Right hindlimb (tissue), 1 donor: ENCODE measurements around the gene SKIC8.

Experiments
- DNase-seq: peaks from one replicate; pipeline ENCODE4 v3.0.0-alpha.2; 2018

The SKIC8 gene

GRCh38 chr15:78321786-78322185 lies 22.4 kb upstream of the SKIC8 start:
- no peak for DNase-seq

DNA sequence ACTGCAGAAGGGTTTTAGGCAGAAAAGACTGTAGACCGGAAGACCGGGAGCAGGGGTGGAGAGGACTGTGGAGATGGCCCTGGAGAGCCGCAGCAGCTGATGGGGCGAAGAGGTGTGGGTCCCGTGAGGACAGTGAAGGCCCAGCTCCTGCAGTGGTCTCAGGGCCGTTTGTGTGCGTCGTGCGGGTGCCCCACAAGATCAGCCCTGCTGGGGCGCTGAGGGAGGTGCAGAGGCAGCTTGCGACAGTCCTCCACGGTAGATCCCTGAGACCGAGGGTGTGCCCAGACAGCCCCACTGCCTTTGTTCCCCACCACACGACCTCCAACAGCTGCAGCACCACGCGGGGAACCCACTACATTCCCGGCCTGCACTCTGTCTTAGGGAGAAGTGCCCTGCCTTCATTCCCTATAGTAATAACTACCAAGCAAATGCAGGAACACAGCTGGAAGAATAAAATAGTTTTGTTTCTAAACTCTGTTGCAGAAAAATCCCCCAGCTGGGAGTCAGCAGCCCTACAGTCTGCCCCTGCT lies 21.7 kb upstream of the SKIC8 start:
- no peak for DNase-seq

DNA sequence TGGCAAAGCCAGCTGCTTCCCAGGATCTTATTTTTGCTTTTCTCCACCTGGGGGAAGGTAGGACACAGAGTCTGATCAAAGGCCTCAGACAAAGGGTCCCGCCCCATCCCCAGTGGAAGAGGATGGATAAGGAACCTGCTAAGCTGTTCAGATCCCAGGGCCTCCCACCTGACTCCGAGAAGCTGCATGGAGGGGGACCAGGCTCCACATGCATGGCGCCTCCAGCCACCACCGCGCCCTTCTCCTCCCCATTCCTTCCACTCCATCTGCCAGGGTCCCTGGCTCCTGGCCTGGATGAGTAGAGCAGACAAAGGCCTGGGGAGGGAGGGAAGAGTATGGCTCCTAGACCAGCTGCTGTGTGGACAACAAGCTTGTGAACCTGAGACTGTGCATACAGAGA lies 20.8 kb upstream of the SKIC8 start:
- DNase-seq: no peak

DNA sequence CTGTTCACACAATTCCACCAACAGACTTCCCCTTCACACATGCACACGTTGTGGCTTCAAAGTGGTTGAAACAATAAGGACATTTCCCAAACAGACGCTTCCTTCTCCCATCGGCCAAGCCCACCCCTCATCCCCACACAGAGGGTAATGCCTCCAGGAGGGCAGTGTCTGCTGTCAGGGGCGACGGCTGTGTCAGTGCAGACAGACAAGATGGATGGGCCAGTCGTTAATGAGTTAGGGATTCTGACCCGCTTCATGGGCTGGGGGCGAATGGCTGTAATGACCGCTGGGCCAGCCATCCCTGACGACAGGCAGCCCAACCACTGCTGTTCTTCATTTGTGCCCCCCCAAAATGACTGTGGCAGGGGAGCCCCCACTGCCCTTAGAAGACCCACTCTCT lies 20.2 kb upstream of the SKIC8 start:
- no peak for DNase-seq

DNA sequence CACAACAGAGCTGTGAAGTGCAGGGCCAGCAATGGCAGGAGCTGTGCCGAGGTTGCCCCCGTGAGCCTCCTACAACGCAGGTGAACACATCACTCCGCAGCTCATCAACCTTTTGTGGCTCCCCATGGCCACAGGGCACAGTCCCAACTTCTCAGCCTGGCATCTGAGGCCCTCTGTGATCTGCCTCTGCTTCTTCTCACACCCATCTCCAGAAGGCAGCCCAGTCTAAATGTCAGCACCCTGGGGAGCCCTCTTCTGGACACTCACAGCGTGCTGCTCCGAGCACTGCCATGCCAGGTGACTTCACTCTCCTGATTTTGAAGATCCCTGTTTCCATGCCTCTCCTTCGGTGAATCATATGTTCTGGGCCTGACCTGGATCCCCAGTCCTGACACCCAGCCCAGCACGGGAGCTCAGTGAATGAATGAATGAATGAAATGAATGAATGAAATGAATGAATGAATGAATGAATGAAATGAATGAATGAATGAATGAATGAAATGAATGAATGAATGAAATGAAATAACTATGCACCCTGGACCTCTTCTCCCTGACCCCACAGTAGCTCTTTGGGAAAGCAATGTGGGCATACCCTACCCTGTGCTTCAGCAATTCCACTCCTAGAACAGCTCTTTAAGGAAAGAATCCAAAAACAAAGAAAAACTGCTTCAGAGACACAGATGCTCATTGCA lies 17.9 kb upstream of the SKIC8 start:
- no peak for DNase-seq

- DNase-seq: no peak
Observed at GRCh38 chr15:78316283-78317083, 17.1 kb upstream of the SKIC8 start.

- no peak for DNase-seq
Observed at GRCh38 chr15:78315686-78316282, 16.4 kb upstream of the SKIC8 start.

GRCh38 chr15:78314181-78314581 lies 14.8 kb upstream of the SKIC8 start:
- DNase-seq: no peak

- DNase-seq: no peak
Observed at GRCh38 chr15:78313383-78313782, 14.0 kb upstream of the SKIC8 start.

GRCh38 chr15:78312957-78313356 lies 13.5 kb upstream of the SKIC8 start:
- no peak for DNase-seq

DNA sequence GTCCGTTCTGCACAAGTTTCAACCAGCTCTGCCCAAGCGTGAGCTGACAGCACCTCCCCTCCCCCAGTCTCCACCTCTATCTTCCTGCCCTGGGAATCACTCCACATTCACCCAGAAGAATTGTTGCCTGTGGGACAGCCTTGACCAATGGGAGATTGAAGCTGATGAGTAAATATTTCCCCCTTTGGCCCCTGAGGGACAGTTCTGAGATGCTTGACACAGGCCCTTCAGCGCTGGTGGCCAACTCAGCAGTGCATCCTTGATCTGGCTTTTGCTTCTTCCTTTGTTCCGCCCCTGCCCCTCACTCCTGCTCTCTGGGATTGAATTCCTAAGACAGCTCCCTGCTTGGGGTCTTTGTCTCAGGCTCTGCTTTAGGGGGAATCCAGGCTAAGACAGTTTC lies 13.1 kb upstream of the SKIC8 start:
- no peak for DNase-seq

GRCh38 chr15:78311292-78311691 lies 11.9 kb upstream of the SKIC8 start:
- no peak for DNase-seq

- DNase-seq: peak; percentile 80
Observed at GRCh38 chr15:78308422-78309032, 9.1 kb upstream of the SKIC8 start.

- DNase-seq: no peak
Observed at GRCh38 chr15:78307976-78308375, 8.6 kb upstream of the SKIC8 start.

- no peak for DNase-seq
Observed at GRCh38 chr15:78306176-78306774, 6.9 kb upstream of the SKIC8 start.

DNA sequence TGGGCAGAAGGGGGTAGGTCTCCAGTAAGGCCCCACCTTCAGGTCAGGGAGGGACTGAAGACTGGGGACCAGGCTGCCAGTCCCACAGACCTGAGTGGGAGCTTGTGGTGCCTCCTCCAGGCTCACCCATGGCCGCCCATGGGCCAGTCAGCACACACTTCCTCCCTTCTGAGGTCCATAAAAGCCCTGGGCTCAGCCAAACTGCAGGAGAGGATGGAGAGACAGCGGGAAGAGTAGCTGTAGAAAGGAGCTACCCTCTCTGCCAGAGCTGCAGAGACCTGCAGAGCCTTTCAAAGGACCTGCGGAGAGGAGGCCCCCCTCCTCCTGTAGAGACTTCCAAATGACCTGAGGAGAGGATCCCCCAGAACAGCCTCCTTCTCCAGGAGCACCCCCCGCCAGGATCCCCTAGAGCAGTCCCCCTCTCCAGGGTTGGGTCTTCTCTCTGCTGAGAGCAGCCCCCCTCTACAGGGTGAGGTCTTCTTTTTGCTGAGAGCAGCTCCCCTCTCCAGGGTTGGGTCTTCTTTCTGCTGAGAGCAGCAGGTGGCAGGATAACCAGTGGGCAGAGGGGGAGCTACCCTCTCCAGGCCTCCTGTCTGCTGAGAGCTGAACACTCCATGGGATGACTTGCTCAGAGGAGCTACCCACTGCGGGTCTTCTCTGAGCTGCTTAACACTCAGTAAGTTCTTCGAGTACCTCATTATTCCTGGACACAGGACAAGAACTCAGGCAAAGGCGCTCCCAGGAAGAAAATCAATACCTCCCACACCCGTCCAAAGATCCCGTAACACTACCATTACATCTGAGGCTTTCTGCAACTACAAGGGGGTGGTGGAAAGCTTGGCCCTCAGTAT lies 5.0 kb upstream of the SKIC8 start:
- no peak for DNase-seq

GRCh38 chr15:78302579-78303312 lies 3.3 kb upstream of the SKIC8 start:
- DNase-seq: no peak

DNA sequence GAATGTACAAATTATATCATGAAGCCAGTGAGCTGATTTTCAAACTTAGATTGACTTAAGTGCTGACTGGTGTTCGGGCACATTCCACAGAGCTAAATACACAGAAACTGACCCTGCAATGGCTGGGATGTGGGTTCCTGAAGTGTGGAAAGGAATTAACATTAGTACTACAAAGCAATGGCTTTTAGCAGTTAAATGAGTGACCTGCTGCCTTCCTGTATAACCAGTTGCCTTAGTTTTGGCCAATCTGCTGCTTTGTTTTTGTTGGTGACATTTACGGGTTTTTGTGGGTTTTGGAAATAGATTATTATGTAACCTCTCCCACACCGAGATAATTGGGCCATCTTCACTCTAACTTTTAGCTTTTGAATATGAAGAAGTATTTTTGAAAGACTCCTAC lies 2.4 kb upstream of the SKIC8 start:
- DNase-seq: no peak

- no peak for DNase-seq
Observed at GRCh38 chr15:78301326-78301725, 1.9 kb upstream of the SKIC8 start.

- DNase-seq: no peak
Observed at GRCh38 chr15:78292219-78292618, 7.2 kb downstream of the SKIC8 start.

DNA sequence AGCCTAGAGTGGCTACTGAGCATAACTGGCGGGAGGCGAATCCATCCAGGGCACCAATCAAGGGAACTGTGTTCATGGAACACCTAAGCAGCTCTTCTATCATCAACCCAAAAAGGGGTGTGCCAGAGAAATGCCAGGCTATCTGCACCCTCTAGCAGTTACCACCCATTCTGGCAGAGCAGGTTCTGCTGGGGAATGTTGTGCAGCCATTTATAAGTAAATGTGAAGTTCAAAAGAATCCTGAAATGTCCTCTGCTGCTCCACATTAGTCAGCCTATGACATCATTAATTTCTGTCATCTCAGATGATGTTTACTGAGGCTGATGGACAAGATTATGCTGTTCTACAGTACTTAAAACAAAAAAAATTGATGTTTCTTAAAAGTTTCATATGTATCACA lies 7.7 kb downstream of the SKIC8 start:
- DNase-seq: no peak
